Activated naive CD4-positive, alpha-beta T cell treated with anti-CD3 and anti-CD28 coated beads, Interleukin-2, amount 50 U/mL, for 16 hours (primary cell): ENCODE data around the gene SPACA7.
"Not testable (repeated sequence)": the region's sequence is repeated elsewhere in the genome, so short reads cannot be mapped to it uniquely, and the experiment has no call there.

Experiments used
- DNase-seq: peaks from one replicate; pipeline ENCODE4 v3.0.0-alpha.2; 2020

SPACA7 gene

GRCh38 chr13:112431734-112432133, 55.6 kb downstream of the SPACA7 start:
- DNase-seq, result no peak

GRCh38 chr13:112432734-112433133, 56.6 kb downstream of the SPACA7 start:
- not testable (repeated sequence) for DNase-seq

- DNase-seq, result not testable (repeated sequence)
Observed at GRCh38 chr13:112433517-112433916, 57.4 kb downstream of the SPACA7 start.

GRCh38 chr13:112434032-112434431, 57.9 kb downstream of the SPACA7 start:
- DNase-seq, result no peak

GRCh38 chr13:112434937-112435523, 58.9 kb downstream of the SPACA7 start:
- DNase-seq, result no peak

GRCh38 chr13:112435973-112436372, 59.8 kb downstream of the SPACA7 start:
- no peak for DNase-seq

- no peak for DNase-seq
Observed at GRCh38 chr13:112438094-112438493, 61.9 kb downstream of the SPACA7 start.

GRCh38 chr13:112438515-112438914, 62.4 kb downstream of the SPACA7 start:
- no peak for DNase-seq

- DNase-seq, result no peak
Observed at GRCh38 chr13:112441226-112441625, 65.1 kb downstream of the SPACA7 start.

- no peak for DNase-seq
Observed at GRCh38 chr13:112441779-112442310, 65.7 kb downstream of the SPACA7 start.

GRCh38 chr13:112442483-112443090, 66.4 kb downstream of the SPACA7 start:
- no peak for DNase-seq

- DNase-seq, result no peak
Observed at GRCh38 chr13:112443191-112443994, 67.2 kb downstream of the SPACA7 start.

- DNase-seq, result no peak
Observed at GRCh38 chr13:112443995-112444311, 67.8 kb downstream of the SPACA7 start.

- no peak for DNase-seq
Observed at GRCh38 chr13:112444416-112445399, 68.6 kb downstream of the SPACA7 start.

GRCh38 chr13:112445411-112446271, 69.5 kb downstream of the SPACA7 start:
- DNase-seq, result no peak

- DNase-seq, result no peak
Observed at GRCh38 chr13:112446347-112446861, 70.2 kb downstream of the SPACA7 start.

- no peak for DNase-seq
Observed at GRCh38 chr13:112446867-112447266, 70.7 kb downstream of the SPACA7 start.

GRCh38 chr13:112447306-112447705, 71.2 kb downstream of the SPACA7 start:
- DNase-seq, result no peak

- DNase-seq, result no peak
Observed at GRCh38 chr13:112447761-112448603, 71.8 kb downstream of the SPACA7 start.
